ENCODE results near the gene RPRD1A. TPM values are rescaled to one million over a fixed set of nuclear protein-coding genes. Genes with fewer than 3 reads are reported as not detected.

RPRD1A gene
- total and polyA plus RNA-seq, 2 experiments from 2014 or later: 23.3 to 68.0 TPM

DNA sequence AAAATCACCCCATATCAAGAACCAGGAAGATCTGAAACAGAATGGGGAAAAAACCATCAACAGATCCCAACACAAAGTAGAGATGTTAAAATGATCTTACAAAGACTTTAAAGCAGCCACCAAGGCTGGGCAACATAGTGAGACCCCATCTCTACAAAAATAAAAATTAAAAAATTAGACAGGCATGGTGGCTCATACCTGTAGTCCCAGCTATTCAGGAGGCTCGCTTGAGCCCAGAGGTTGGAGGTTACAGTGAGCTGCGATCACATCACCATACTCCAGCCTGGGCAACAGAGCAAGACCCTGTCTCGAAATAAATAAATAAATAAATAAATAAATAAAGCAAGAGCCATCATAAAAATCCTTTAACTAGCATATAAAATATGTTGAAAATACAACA lies 20.5 kb downstream of the RPRD1A start:
- no peak overlapping the region for H3K4me3 ChIP-seq
- H3K4me2 ChIP-seq: no peak overlapping the region
- H3K4me1 ChIP-seq (ENCODE audit: insufficient read depth): no peaks in the 10 kb centered on the region
- no peaks in the 10 kb centered on the region for H3K9me3 ChIP-seq (ENCODE audit: low read depth)
- TF ChIP-seq, protein P1, sequence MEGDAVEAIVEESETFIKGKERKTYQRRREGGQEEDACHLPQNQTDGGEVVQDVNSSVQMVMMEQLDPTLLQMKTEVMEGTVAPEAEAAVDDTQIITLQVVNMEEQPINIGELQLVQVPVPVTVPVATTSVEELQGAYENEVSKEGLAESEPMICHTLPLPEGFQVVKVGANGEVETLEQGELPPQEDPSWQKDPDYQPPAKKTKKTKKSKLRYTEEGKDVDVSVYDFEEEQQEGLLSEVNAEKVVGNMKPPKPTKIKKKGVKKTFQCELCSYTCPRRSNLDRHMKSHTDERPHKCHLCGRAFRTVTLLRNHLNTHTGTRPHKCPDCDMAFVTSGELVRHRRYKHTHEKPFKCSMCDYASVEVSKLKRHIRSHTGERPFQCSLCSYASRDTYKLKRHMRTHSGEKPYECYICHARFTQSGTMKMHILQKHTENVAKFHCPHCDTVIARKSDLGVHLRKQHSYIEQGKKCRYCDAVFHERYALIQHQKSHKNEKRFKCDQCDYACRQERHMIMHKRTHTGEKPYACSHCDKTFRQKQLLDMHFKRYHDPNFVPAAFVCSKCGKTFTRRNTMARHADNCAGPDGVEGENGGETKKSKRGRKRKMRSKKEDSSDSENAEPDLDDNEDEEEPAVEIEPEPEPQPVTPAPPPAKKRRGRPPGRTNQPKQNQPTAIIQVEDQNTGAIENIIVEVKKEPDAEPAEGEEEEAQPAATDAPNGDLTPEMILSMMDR (IDR thresholded peaks at IDR 0.05; ENCODE audit: poor library complexity): no peak
- no peak for TF ChIP-seq EZH2 (IDR thresholded peaks at IDR 0.05; ENCODE audit: borderline replicate concordance)
- no peak for TF ChIP-seq EZH2phosphoT487 (IDR thresholded peaks at IDR 0.05; ENCODE audit: low read depth, severe bottlenecking, unreplicated experiment)
- H3K36me3 ChIP-seq (replicated peaks; ENCODE audit: insufficient read depth, low read depth): no peaks in the 10 kb centered on the region
- no peak for DNase-seq (ENCODE audit: low spot score)
- peaks cover 100% of the 10 kb centered on the region for H3K79me2 ChIP-seq
- H4K20me1 ChIP-seq (ENCODE audit: insufficient read depth, poor library complexity, severe bottlenecking): peaks cover 14% of the 10 kb centered on the region
- no peaks in the 10 kb centered on the region for H3K27me3 ChIP-seq
- no peak overlapping the region for H3K27ac ChIP-seq
- H2AFZ ChIP-seq: no peak overlapping the region
- no peaks in the 10 kb centered on the region for H3K9me2 ChIP-seq (replicated peaks; ENCODE audit: insufficient read depth)
- WGBS (ENCODE audit: low lambda C conversion rate, missing lambda C conversion rate): 100% methylated on average over 3 of the region's 3 CpGs

DNA sequence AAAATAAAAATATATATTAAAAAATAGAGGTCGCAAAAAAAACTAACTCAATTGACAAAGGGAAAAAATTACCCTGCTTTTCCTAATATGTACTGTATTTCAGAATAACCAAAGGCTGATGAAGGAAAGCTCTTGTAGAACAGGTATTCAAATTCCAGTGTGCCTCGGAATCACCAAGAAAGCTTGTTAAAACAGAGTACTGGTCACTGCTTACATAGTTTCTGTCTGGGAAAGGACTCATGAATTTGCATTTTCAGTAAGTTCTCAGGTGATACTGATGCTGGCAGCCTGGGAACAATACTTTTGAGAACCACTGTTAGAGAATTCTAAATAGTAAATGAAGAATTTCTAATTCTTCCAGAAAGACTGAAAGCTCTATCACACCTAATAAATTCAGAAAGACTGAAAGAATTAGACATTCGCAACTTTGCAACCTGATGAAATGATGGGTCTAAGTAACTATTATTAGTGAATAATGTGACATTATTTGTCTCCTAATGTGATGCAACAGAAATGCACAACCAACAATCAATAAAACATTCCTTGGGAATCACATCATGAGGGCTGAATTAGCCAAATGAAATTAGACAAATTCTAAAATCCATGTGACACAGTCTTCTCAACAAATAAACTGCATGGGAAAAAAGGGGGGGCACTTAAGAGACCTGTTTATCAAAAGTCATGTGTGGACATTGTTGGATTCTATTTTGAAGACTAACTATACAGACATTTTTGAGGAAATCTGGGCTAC lies 21.9 kb downstream of the RPRD1A start:
- Histone ChIP-seq H3K36me3 (replicated peaks; ENCODE audit: insufficient read depth, low read depth) (no peaks in the 10 kb centered on the region), H3K27ac (no peak overlapping the region), H3K79me2 (peaks cover 99% of the 10 kb centered on the region), H3K9me3 (ENCODE audit: low read depth) (no peaks in the 10 kb centered on the region), H2AFZ (no peak overlapping the region), H3K4me1 (ENCODE audit: insufficient read depth) (no peaks in the 10 kb centered on the region), H4K20me1 (ENCODE audit: insufficient read depth, poor library complexity, severe bottlenecking) (peaks cover 17% of the 10 kb centered on the region), H3K4me2 (no peak overlapping the region), H3K4me3 (no peak overlapping the region), H3K27me3 (no peaks in the 10 kb centered on the region), H3K9me2 (replicated peaks; ENCODE audit: insufficient read depth) (no peaks in the 10 kb centered on the region)
- DNase-seq (ENCODE audit: low spot score): no peak
- WGBS (ENCODE audit: low lambda C conversion rate, missing lambda C conversion rate): 64% methylated on average over 3 of the region's 3 CpGs
- TF ChIP-seq EZH2 (IDR thresholded peaks at IDR 0.05; ENCODE audit: borderline replicate concordance): no peak

DNA sequence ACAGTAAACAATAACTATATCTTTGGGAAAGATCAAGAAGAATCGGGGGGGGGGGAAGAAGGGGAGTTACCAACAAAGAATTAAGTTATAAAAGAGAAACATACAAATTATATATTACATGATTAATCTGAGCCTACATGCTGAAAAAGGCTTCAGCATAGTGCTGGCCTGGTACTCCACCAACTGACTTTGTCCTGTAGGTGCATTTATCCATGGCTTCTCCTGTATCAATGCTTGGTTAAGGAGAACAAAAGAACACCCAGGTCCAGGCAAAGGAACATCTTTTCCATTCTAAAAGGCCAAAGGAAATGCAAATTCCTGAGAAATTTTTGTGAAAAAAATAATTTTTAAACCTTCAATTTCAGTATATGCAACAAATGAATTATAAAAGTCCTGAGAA lies 24.2 kb downstream of the RPRD1A start:
- H3K4me2 ChIP-seq: no peak overlapping the region
- H3K4me3 ChIP-seq: no peak overlapping the region
- 100% methylated on average over 1 of the region's 1 CpG for WGBS (ENCODE audit: low lambda C conversion rate, missing lambda C conversion rate)
- no peak for TF ChIP-seq EZH2 (IDR thresholded peaks at IDR 0.05; ENCODE audit: borderline replicate concordance)
- TF ChIP-seq, protein P1 (IDR thresholded peaks at IDR 0.05; ENCODE audit: poor library complexity): no peak
- TF ChIP-seq EZH2phosphoT487 (IDR thresholded peaks at IDR 0.05; ENCODE audit: low read depth, severe bottlenecking, unreplicated experiment): no peak
- peaks cover 12% of the 10 kb centered on the region for H4K20me1 ChIP-seq (ENCODE audit: insufficient read depth, poor library complexity, severe bottlenecking)
- H2AFZ ChIP-seq: no peak overlapping the region
- DNase-seq (ENCODE audit: low spot score): no peak
- H3K79me2 ChIP-seq: peaks cover 98% of the 10 kb centered on the region
- no peaks in the 10 kb centered on the region for H3K36me3 ChIP-seq (replicated peaks; ENCODE audit: insufficient read depth, low read depth)
- H3K27ac ChIP-seq: no peak overlapping the region
- H3K4me1 ChIP-seq (ENCODE audit: insufficient read depth): no peaks in the 10 kb centered on the region
- H3K9me3 ChIP-seq (ENCODE audit: low read depth): no peaks in the 10 kb centered on the region
- no peaks in the 10 kb centered on the region for H3K9me2 ChIP-seq (replicated peaks; ENCODE audit: insufficient read depth)
- no peaks in the 10 kb centered on the region for H3K27me3 ChIP-seq

DNA sequence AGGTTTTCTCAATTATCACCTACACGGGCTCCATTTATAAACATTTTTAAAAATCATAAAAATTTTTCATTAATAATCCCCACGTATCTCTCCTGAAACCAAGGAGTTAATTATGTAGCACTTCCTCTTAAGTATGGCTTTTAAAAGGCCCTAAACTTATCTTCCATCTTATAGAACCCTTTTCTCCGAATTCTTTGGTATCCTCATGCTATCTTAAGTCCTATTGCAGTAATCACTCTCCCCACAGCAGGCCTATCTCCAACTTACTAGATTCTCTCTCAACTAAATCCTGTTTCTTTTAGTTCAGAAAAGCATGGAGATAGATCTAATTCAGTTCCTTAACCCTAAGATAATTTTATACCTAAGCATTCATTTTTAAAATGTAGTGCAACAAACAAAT lies 26.2 kb downstream of the RPRD1A start:
- Histone ChIP-seq H3K9me3 (ENCODE audit: low read depth) (no peaks in the 10 kb centered on the region), H2AFZ (no peak overlapping the region), H3K9me2 (replicated peaks; ENCODE audit: insufficient read depth) (no peaks in the 10 kb centered on the region), H3K4me2 (no peak overlapping the region), H3K36me3 (replicated peaks; ENCODE audit: insufficient read depth, low read depth) (no peaks in the 10 kb centered on the region), H3K27ac (no peak overlapping the region), H3K27me3 (no peaks in the 10 kb centered on the region), H4K20me1 (ENCODE audit: insufficient read depth, poor library complexity, severe bottlenecking) (peaks cover 12% of the 10 kb centered on the region), H3K79me2 (peaks cover 94% of the 10 kb centered on the region), H3K4me3 (no peak overlapping the region), H3K4me1 (ENCODE audit: insufficient read depth) (no peaks in the 10 kb centered on the region)
- no peak for TF ChIP-seq EZH2phosphoT487 (IDR thresholded peaks at IDR 0.05; ENCODE audit: low read depth, severe bottlenecking, unreplicated experiment)
- no peak for TF ChIP-seq EZH2 (IDR thresholded peaks at IDR 0.05; ENCODE audit: borderline replicate concordance)
- TF ChIP-seq, protein P1 (IDR thresholded peaks at IDR 0.05; ENCODE audit: poor library complexity): no peak
- DNase-seq (ENCODE audit: low spot score): no peak
- WGBS (ENCODE audit: low lambda C conversion rate, missing lambda C conversion rate): 73% methylated on average over 3 of the region's 3 CpGs

All from hepatocyte (in vitro differentiated cells).